ENCODE measurements around the gene OR2T5.
"Not testable (repeated sequence)": the region's sequence is repeated elsewhere in the genome, so short reads cannot be mapped to it uniquely, and the experiment has no call there.

OR2T5 gene

DNA sequence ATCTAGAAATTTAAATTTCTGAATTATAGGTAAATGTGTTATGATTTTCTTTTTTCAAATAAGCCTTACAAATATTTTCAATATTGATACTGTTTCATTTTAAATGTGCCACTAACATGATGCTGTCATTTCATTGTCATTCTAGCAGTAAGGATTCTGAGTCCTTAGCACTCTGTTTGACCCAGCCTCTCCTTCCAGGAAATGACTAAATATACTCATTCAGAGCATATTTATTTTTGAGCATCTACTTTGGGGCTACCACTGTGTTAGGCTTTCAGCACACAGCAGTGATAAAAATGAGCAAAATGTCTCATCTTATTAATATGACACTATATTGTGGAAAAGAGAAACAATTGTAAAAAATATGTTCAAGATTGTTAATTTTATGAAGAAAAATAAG lies 21.8 kb downstream of the OR2T5 start:
- H3K9ac ChIP-seq (ENCODE audit: low read depth, low read length); H3K27ac ChIP-seq (ENCODE audit: low read depth, low read length); H3K9me3 ChIP-seq (ENCODE audit: insufficient read depth, low read depth, low read length); H3K4me1 ChIP-seq (ENCODE audit: insufficient read depth, low read length); H3K36me3 ChIP-seq (ENCODE audit: insufficient read depth, low read length); H3K27me3 ChIP-seq (ENCODE audit: insufficient read depth, low read length); H3K4me3 ChIP-seq (ENCODE audit: low read length): not testable (repeated sequence)

DNA sequence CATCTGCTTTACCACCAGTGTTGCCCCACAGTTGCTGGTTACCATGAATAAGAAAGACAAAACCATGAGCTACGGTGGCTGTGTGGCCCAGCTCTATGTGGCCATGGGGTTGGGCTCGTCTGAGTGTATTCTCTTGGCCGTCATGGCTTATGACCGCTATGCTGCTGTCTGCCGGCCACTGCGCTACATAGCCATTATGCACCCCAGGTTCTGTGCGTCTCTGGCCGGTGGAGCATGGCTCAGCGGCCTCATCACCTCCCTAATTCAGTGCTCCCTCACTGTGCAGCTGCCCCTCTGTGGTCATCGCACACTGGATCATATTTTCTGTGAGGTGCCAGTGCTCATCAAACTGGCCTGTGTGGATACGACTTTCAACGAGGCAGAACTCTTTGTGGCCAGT lies 33.5 kb downstream of the OR2T5 start:
- Histone ChIP-seq H3K4me3 (ENCODE audit: low read length) (no peak overlapping the region), H3K27ac (ENCODE audit: low read depth, low read length) (no peak overlapping the region), H3K36me3 (ENCODE audit: insufficient read depth, low read length) (no peaks in the 10 kb centered on the region), H3K4me1 (ENCODE audit: insufficient read depth, low read length) (no peaks in the 10 kb centered on the region), H3K9ac (ENCODE audit: low read depth, low read length) (no peak overlapping the region), H3K9me3 (ENCODE audit: insufficient read depth, low read depth, low read length) (peaks cover 63% of the 10 kb centered on the region), H3K27me3 (ENCODE audit: insufficient read depth, low read length) (no peaks in the 10 kb centered on the region)
- WGBS = 81% methylated on average over 12 of the region's 12 CpGs

DNA sequence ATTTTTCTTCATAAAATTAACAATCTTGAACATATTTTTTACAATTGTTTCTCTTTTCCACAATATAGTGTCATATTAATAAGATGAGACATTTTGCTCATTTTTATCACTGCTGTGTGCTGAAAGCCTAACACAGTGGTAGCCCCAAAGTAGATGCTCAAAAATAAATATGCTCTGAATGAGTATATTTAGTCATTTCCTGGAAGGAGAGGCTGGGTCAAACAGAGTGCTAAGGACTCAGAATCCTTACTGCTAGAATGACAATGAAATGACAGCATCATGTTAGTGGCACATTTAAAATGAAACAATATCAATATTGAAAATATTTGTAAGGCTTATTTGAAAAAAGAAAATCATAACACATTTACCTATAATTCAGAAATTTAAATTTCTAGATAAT lies 49.1 kb downstream of the OR2T5 start:
- H3K9ac ChIP-seq (ENCODE audit: low read depth, low read length); H3K4me3 ChIP-seq (ENCODE audit: low read length); H3K9me3 ChIP-seq (ENCODE audit: insufficient read depth, low read depth, low read length); H3K36me3 ChIP-seq (ENCODE audit: insufficient read depth, low read length); H3K4me1 ChIP-seq (ENCODE audit: insufficient read depth, low read length); H3K27me3 ChIP-seq (ENCODE audit: insufficient read depth, low read length); H3K27ac ChIP-seq (ENCODE audit: low read depth, low read length): not testable (repeated sequence)

Measured in HUES64 (cell line).